Adipose tissue (tissue), 3 donors: ENCODE data around the gene C15orf39. TPM values are rescaled to one million over a fixed set of nuclear protein-coding genes. Genes with fewer than 3 reads are reported as not detected.

ENCODE experiments used
- H3K27ac ChIP-seq: one replicate; pipeline ENCODE4 v1.5.1; 2013; ENCODE audit warnings: low read depth, low read length
- WGBS, 3 donors: extraction: QIAGEN DNeasy Blood & Tissue Kit; methylation state at CpG; one replicate each; pipeline ENCODE4 v1.1.7; 2013; 5-methylcytosine and 5-hydroxymethylcytosine counted together
- polyA plus RNA-seq, 3 donors: library from polyadenylated mRNA; stranded (reverse); fragments of 200-250 nt; gene quantifications; one replicate each; pipeline ENCODE4 v1.2.3, GENCODE V29; 2013
- donor health status: healthy with polysubstance abuse.
- donor health status: Bipolar disorder and iron deficiency.
- donor health status: healthy.

C15orf39 gene
- polyA plus RNA-seq, 3 donors = 9.2 to 18.9 (median 11.1) TPM

GRCh38 chr15:75192307-75192706 lies 9.4 kb upstream of the C15orf39 start:
- WGBS, 3 donors = 91 to 96% (median 94%) methylated on average over 4 of the region's 4 CpGs
- no peak overlapping the region for H3K27ac ChIP-seq

GRCh38 chr15:75193272-75193671 lies 8.4 kb upstream of the C15orf39 start:
- WGBS, 3 donors = 70 to 77% (median 72%) methylated on average over 3 of the region's 3 CpGs
- no peak overlapping the region for H3K27ac ChIP-seq

GRCh38 chr15:75193976-75194375 lies 7.7 kb upstream of the C15orf39 start:
- H3K27ac ChIP-seq = no peak overlapping the region
- WGBS, 3 donors = 84 to 91% (median 90%) methylated on average over 3 of the region's 3 CpGs

GRCh38 chr15:75194397-75194796 lies 7.3 kb upstream of the C15orf39 start:
- no peak overlapping the region for H3K27ac ChIP-seq
- 92 to 100% (median 97%) methylated on average over 3 of the region's 3 CpGs for WGBS, 3 donors

- WGBS, 3 donors = 18 to 33% (median 23%) methylated on average over 13 of the region's 13 CpGs
- no peak overlapping the region for H3K27ac ChIP-seq
These were observed 6.4 kb upstream of the C15orf39 start for GRCh38 chr15:75195122-75195765.

GRCh38 chr15:75195766-75196241 lies 5.9 kb upstream of the C15orf39 start:
- H3K27ac ChIP-seq = no peak overlapping the region
- WGBS, 3 donors = 43 to 55% (median 52%) methylated on average over 14 of the region's 14 CpGs

- H3K27ac ChIP-seq = no peak overlapping the region
- WGBS, 3 donors = 67 to 79% (median 74%) methylated on average over 4 of the region's 4 CpGs
These were observed 4.5 kb upstream of the C15orf39 start for GRCh38 chr15:75197062-75197630.

- 75 to 90% (median 85%) methylated on average over 3 of the region's 3 CpGs for WGBS, 3 donors
These were observed 2.9 kb upstream of the C15orf39 start for GRCh38 chr15:75198560-75199356.

GRCh38 chr15:75199357-75199940 lies 2.2 kb upstream of the C15orf39 start:
- H3K27ac ChIP-seq = no peak overlapping the region
- WGBS, 3 donors = 62 to 73% (median 63%) methylated on average over 2 of the region's 2 CpGs

More at GRCh38 chr15:75198560-75199356, 2.9 kb upstream of the C15orf39 start:
- no peak overlapping the region for H3K27ac ChIP-seq

GRCh38 chr15:75200391-75200764 lies 1.3 kb upstream of the C15orf39 start:
- WGBS, 3 donors = 40 to 64% (median 57%) methylated on average over 11 of the region's 11 CpGs
- H3K27ac ChIP-seq = no peak overlapping the region

- no peak overlapping the region for H3K27ac ChIP-seq
- WGBS, 3 donors = 5 to 12% (median 7%) methylated on average over 20 to 21 of the region's 21 CpGs
These were observed 692 bp upstream of the C15orf39 start for GRCh38 chr15:75200765-75201615.

GRCh38 chr15:75202251-75203016 lies 752 bp downstream of the C15orf39 start:
- peak overlapping the region; percentile 82 for H3K27ac ChIP-seq
- WGBS, 3 donors = 0% methylated on average over 62 to 71 of the region's 71 CpGs

GRCh38 chr15:75203017-75203907 lies 1.6 kb downstream of the C15orf39 start:
- WGBS, 3 donors = 8 to 13% (median 11%) methylated on average over 18 of the region's 18 CpGs
- H3K27ac ChIP-seq = no peak overlapping the region

- no peak overlapping the region for H3K27ac ChIP-seq
- WGBS, 3 donors = 31 to 43% (median 37%) methylated on average over 1 of the region's 1 CpG
These were observed 2.2 kb downstream of the C15orf39 start for GRCh38 chr15:75203908-75204263.

GRCh38 chr15:75204340-75205063 lies 2.8 kb downstream of the C15orf39 start:
- WGBS, 3 donors = 11 to 14% (median 13%) methylated on average over 10 of the region's 10 CpGs
- no peak overlapping the region for H3K27ac ChIP-seq

GRCh38 chr15:75205064-75205395 lies 3.3 kb downstream of the C15orf39 start:
- 34 to 35% (median 34%) methylated on average over 3 of the region's 3 CpGs for WGBS, 3 donors
- H3K27ac ChIP-seq = no peak overlapping the region
